ENCODE data around the gene GLDC.
"Not testable (repeated sequence)": the region's sequence is repeated elsewhere in the genome, so short reads cannot be mapped to it uniquely, and the experiment has no call there.

The GLDC gene

DNA sequence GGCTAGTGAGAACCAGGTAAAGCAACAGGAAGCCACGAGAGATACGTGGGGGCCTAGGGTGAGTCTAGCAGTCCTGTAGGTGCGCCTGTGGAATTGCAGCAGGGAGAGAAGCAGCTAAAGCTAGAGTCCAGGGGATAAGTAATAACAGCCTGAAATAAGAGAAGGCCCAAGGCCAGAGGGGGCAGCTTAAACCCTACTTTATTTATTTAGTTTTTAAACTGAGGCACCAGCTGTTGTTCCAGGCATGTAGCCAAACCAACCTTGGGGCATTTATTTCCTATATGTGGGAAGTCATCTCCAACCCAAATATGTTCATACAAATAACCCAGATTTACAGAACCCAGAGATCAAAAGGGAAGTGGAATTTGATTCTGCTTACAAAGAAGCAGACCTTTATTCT, 93.5 kb downstream of the GLDC start:
- Histone ChIP-seq H3K4me3 (ENCODE audit: low read depth, low read length) (no peak overlapping the region), H3K27me3 (ENCODE audit: insufficient read depth, low read depth, severe bottlenecking) (no peaks in the 10 kb centered on the region), H3K9me3 (ENCODE audit: severe bottlenecking) (no peaks in the 10 kb centered on the region), H3K27ac (no peak overlapping the region), H3K36me3 (no peaks in the 10 kb centered on the region)
- peak; percentile 38 for DNase-seq
- TF ChIP-seq, protein P1, sequence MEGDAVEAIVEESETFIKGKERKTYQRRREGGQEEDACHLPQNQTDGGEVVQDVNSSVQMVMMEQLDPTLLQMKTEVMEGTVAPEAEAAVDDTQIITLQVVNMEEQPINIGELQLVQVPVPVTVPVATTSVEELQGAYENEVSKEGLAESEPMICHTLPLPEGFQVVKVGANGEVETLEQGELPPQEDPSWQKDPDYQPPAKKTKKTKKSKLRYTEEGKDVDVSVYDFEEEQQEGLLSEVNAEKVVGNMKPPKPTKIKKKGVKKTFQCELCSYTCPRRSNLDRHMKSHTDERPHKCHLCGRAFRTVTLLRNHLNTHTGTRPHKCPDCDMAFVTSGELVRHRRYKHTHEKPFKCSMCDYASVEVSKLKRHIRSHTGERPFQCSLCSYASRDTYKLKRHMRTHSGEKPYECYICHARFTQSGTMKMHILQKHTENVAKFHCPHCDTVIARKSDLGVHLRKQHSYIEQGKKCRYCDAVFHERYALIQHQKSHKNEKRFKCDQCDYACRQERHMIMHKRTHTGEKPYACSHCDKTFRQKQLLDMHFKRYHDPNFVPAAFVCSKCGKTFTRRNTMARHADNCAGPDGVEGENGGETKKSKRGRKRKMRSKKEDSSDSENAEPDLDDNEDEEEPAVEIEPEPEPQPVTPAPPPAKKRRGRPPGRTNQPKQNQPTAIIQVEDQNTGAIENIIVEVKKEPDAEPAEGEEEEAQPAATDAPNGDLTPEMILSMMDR (IDR thresholded peaks at IDR 0.05; ENCODE audit: low read depth, low read length): peak; percentile 32; the same call in 1 of the 2 replicates

- Histone ChIP-seq H3K36me3 (no peaks in the 10 kb centered on the region), H3K9me3 (ENCODE audit: severe bottlenecking) (no peaks in the 10 kb centered on the region), H3K4me3 (ENCODE audit: low read depth, low read length) (no peak overlapping the region), H3K27ac (no peak overlapping the region), H3K27me3 (ENCODE audit: insufficient read depth, low read depth, severe bottlenecking) (no peaks in the 10 kb centered on the region)
- TF ChIP-seq, protein P1 (IDR thresholded peaks at IDR 0.05; ENCODE audit: low read depth, low read length): no peak
- no peak for DNase-seq
Observed at GRCh38 chr9:6551136-6551535, 94.4 kb downstream of the GLDC start.

- H3K4me3 ChIP-seq (ENCODE audit: low read depth, low read length): no peak overlapping the region
- TF ChIP-seq, protein P1 (IDR thresholded peaks at IDR 0.05; ENCODE audit: low read depth, low read length): no peak
- H3K9me3 ChIP-seq (ENCODE audit: severe bottlenecking): no peaks in the 10 kb centered on the region
- H3K27me3 ChIP-seq (ENCODE audit: insufficient read depth, low read depth, severe bottlenecking): no peaks in the 10 kb centered on the region
- DNase-seq: no peak
- no peaks in the 10 kb centered on the region for H3K36me3 ChIP-seq
- H3K27ac ChIP-seq: no peak overlapping the region
Observed at GRCh38 chr9:6549106-6549800, 96.3 kb downstream of the GLDC start.

- no peaks in the 10 kb centered on the region for H3K27me3 ChIP-seq (ENCODE audit: insufficient read depth, low read depth, severe bottlenecking)
- DNase-seq: no peak
- TF ChIP-seq, protein P1 (IDR thresholded peaks at IDR 0.05; ENCODE audit: low read depth, low read length): no peak
- no peak overlapping the region for H3K4me3 ChIP-seq (ENCODE audit: low read depth, low read length)
- no peak overlapping the region for H3K27ac ChIP-seq
- H3K9me3 ChIP-seq (ENCODE audit: severe bottlenecking): no peaks in the 10 kb centered on the region
- no peaks in the 10 kb centered on the region for H3K36me3 ChIP-seq
Observed at GRCh38 chr9:6545017-6545691, 100.4 kb downstream of the GLDC start.

- Histone ChIP-seq H3K27ac (no peak overlapping the region), H3K27me3 (ENCODE audit: insufficient read depth, low read depth, severe bottlenecking) (no peaks in the 10 kb centered on the region), H3K4me3 (ENCODE audit: low read depth, low read length) (no peak overlapping the region), H3K36me3 (no peaks in the 10 kb centered on the region), H3K9me3 (ENCODE audit: severe bottlenecking) (no peaks in the 10 kb centered on the region)
- no peak for DNase-seq
- TF ChIP-seq, protein P1 (IDR thresholded peaks at IDR 0.05; ENCODE audit: low read depth, low read length): no peak
Observed at GRCh38 chr9:6543204-6543603, 102.3 kb downstream of the GLDC start.

- H3K9me3 ChIP-seq (ENCODE audit: severe bottlenecking); H3K4me3 ChIP-seq (ENCODE audit: low read depth, low read length); DNase-seq; H3K27me3 ChIP-seq (ENCODE audit: insufficient read depth, low read depth, severe bottlenecking); H3K36me3 ChIP-seq; H3K27ac ChIP-seq: not testable (repeated sequence)
Observed at GRCh38 chr9:6542617-6543016, 102.9 kb downstream of the GLDC start.

All from WERI-Rb-1 (cell line).